PC-9 (cell line): ENCODE data around the gene KRT1.

Experiments
- CTCF ChIP-seq: fragments of 200-600 bp; sonication (generic); conservative IDR thresholded peaks from 2 replicates; pipeline ENCODE4 v1.6.1; 2017; ENCODE audit warnings: mixed run types, antibody characterized with exemption, mild to moderate bottlenecking, moderate library complexity
- EZH2 ChIP-seq: fragments of 200-600 bp; sonication (generic); IDR thresholded peaks from 2 replicates; pipeline ENCODE4 v1.8.0; 2017; ENCODE audit warnings: antibody characterized with exemption, low read depth

GRCh38 chr12:52673713-52674432 is 6.3 kb downstream of the KRT1 start:
- TF ChIP-seq EZH2, result no peak
- TF ChIP-seq CTCF, result no peak
